Stimulated activated CD4-positive, alpha-beta T cell treated with anti-CD3 and anti-CD28 coated beads, Interleukin-2, amount 100 ng/mL, for 24 hours (primary cell): Measurements from ENCODE around the gene MRPS18B.

ENCODE experiments used
- DNase-seq, 2 donors: peaks; one replicate each; pipeline ENCODE4 v3.0.0-alpha.2; 2020

Gene MRPS18B

DNA sequence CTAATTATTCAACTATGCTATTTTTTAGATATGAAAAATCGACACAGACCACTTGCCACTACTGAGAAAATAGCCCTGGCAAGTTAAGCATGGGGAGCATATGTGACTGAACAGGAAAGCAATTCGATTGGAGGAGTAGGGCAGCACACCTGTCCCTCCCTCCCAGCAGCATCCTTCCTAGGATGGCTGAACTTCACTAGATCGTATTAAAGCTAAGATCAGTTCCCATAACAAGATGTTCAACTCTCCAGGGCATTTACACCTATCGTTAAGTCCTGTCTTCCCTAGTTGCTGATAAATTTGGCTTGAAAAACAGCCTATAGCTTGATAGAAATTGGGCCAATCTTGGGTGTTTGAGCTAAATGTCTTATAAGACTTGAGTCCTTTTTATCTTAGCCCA is 7.6 kb upstream of the MRPS18B start:
- DNase-seq: no peak

- DNase-seq: no peak
These were observed 6.3 kb upstream of the MRPS18B start for GRCh38 chr6:30611150-30611855.

- no peak for DNase-seq
These were observed 5.8 kb upstream of the MRPS18B start for GRCh38 chr6:30611856-30612194.

- DNase-seq: no peak
These were observed 5.4 kb upstream of the MRPS18B start for GRCh38 chr6:30612213-30612612.

DNA sequence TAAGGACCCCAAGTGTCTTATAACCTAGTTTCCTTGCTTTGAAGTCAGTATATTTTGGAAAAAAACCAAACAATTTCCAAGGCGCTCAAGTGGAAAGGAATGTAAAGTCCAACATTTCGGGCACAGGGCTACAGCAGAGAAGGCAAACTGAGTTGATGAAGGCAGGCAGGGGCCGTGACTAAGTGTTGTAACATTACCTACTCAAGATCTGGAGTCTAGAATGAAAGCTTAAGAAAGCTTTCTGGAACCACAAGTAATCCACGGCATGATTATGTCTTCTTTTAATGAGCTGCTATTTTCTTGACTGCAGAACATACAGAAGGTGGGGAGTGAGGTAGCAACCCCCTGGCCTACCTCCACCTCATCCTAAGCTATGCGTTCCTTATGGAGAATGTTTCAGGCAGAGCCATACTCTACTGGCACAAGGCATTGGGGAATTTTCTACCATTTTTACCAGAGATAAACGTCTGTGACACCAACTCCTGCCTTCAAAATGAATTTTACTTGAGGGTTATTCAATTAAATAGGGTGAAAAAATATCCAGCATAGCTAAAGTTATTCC is 4.9 kb upstream of the MRPS18B start:
- DNase-seq: no peak

- no peak for DNase-seq
These were observed 4.2 kb upstream of the MRPS18B start for GRCh38 chr6:30613251-30614043.

DNA sequence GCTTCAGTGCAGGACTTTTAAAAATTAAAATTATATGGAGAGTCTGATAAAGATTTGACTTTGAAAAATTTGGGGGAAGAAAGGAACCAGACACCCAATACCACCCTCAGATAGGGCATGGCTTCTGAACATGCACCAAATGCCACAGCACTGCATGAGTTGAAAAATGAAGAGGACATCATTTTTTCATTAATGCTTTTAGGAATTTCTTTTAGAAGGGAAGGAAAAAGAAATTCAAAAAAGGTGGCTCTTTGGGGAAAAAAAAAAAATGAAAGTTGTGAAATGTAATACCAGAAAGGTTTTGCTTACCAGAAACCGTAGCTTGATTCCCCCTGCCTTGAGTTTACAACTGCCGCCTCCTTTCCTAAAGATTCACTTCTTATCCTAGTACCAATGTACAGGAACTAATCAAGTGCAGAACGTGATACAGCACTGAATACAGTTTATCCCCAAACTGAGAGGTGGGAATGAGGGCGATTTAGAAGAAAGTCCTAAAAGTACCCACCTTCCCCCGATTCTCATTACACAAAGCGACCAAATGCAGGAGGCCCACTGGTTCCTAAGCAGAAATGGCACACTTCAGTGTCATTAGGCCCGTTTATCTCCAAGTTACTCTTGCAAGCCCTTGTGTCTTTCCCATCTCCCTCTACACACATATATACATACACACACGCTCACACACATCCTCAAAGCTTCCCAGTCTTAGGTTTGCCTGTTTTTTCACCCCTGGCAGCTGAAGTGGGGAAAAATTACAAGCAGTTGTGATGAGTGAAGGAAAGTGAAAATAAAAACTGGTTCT is 3.4 kb upstream of the MRPS18B start:
- no peak for DNase-seq

- DNase-seq: peak; percentile 71 to 86
These were observed 2.8 kb upstream of the MRPS18B start for GRCh38 chr6:30614843-30615218.

DNA sequence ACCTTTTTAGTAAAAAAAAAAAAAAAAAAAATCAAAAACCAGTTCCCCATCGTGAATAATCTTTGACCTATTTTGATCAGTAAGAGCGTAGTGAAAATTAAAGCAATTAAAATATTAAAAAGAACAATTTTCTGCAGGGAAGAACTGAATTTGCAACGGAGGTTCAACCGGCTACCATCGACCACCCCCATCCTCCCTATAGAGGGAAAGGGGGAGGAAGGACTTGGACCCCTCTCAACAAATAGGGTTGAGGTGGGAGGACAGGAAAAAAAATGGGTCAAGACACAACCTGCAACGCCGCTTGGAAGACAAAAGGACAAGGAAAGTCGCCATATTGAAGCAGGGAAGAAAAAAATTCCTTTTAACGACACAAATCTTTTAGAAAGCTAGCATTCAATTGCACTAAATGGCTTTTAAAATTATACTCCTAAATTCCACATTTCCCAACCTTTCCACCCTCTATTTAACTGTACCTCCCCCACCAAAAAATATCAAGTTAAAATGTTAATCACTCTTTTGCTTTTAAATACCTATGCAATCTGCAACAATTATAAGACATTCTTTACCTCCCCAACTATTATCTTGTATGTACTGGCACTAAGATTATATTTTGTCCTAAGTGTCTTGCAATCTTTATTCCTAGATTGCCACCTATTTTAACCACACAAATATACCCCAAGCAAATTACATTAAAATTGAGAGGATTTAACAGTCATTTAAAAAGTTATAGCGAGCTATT is 2.3 kb upstream of the MRPS18B start:
- peak; percentile 33 to 53 for DNase-seq

DNA sequence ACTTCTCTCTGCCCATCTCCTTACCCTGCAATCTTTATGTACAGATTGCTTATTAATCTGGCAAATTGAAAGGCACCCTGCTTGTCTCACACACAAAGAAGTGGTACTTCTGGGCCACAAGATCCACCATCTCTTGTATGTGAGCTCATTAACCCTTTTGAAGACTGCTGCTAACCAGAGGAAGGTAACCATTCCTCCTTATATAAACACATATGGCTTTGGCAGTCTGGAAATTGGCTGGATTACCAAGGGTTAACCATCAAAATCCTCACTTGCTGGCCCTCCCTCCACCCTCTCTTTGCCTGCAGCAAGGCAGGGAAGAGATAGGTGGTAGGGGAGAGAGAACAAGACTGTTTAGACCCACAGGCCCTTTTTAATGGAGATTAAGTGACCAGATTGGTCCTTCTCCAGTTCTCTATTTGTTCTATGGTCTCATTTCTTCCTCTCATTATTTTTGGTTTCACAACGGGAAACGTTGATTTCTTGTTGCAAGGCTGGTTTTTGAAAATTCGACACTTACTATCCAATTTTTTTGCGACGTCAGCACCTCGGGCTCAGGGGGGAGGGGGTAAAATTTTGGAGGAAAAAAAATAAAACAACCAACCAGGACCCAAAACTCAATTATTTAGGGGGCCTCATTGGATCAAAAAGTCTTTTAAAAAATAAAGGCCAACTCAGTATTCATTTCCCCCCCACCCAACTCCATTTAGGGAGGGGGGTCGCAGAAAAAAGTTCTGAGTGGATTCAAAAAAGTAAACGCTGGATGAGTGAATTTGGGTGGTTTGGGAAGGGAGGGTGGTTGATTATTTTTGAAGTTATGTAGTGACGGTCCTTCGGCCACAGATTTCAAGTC is 1.5 kb upstream of the MRPS18B start:
- DNase-seq: peak in 1 of 2 donors; percentile 50

DNA sequence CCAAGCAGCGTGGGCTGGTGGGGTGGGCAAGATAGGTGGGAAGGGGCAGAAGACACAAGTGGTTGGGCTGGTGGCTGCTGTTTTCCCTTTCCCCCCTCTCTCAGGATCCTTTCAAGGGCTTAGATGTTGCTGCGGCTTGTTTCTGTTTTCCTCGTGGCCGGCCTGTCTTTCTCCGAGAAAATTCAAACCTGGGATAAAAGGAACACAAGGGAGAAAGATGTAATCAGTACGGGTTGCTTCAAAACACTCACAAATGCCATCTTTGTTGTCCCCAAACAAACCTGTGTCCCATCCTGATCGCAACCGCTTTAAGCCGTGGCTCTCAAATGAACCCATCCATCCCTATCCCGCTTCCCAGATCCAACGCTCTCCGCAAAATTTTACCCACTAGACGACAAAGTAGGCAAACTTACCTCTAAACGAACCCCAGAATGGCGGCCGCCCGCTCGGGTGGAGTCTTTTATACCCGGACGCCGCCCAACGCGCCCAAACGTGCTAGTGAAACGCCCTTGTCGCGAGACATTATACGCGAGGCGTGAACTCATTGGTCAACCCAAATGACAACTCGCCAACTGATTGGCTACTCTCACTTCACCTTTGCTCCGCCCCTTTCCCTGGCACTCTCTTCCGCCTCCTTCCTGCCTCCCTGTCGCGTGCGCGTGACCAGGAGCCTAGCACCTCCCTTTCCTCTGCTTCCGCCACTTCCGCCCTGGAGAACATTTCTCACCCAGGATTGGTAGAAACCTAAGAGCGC is 652 bp upstream of the MRPS18B start, which contains the start of gene PPP1R10:
Gene PPP1R10, minus strand, starts transcription at position 433 of the 754 bp plus-strand sequence. CDS start 7,299 bp downstream, outside the sequence.
- peak; percentile 94 to 97 for DNase-seq

DNA sequence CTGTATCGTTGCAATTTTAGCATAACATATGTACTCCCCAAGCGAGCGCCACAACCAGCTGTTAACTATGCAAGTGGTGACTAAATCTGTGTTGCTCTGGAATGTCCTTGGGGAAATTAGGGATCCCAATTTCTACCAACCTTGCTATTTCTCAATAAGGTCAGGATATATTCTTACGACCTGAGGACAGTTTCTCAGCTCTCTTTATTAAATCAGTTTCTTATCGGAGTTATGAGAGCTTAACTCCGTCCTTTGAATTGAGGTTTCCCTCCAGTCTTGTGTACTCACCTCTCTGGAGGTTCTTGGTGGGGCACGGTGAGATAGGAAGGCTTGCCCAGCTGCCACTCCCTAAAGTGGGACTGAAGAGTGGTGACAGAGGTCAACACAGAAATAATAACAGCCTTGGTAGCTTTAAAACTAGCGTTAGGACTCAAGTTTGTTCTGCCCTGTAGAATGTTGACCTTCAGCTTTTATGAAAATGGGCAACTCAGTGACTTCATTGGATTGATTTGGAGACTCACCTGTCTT is 694 bp downstream of the MRPS18B start:
- no peak for DNase-seq

DNA sequence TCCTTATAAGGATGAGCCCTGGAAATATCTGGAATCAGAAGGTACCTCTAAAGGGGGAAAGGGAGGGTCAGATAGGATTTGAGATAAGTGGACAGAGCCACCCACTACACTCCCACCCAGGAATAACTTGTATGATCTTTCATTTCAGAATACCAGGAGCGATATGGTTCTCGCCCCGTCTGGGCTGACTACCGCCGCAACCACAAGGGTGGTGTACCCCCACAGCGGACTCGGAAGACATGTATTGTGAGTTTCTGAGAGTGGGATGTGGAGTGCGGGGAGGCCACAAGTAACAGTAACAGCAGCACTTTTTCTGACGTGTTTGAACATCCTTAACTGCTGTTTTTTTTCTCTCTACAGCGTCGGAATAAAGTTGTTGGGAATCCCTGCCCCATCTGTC is 1.9 kb downstream of the MRPS18B start:
- no peak for DNase-seq

DNA sequence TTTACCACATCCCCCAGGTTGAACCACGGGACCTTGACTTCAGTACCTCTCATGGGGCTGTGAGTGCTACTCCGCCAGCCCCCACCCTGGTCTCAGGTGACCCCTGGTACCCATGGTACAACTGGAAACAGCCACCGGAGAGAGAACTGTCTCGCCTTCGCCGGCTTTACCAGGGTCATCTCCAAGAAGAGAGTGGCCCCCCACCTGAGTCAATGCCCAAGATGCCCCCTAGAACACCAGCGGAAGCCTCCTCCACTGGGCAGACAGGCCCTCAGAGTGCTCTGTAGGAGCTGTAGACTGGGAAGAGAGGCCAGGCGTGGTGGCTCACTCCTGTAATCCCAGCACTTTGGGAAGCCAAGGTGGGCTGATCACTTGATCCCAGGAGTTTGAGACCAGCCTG is 7.9 kb downstream of the MRPS18B start:
- DNase-seq: no peak

GRCh38 chr6:30626484-30627366 is 9.1 kb downstream of the MRPS18B start, which contains the start of gene ATAT1:
TSS of gene ATAT1 (plus strand) at chr6:30626874.
- peak; percentile 89 to 91 for DNase-seq

DNA sequence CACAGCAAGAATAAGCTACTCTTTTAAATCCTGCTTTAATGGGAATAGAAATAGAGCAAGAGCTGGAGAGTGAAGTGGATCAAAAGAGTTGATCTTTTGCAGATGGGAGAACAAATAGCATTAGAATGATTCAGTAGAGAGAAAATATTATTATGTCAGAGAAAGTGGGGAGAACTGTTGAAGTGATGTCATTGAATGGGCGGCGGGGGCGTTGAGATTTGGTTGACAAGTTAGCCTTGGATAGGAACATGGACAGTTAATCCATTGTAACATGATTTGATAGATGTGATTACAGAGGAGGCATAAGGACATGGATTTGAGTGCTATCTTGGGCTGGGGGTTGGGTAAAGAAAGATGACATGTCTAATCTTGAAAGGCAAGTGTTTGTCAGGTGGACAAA is 18.2 kb downstream of the MRPS18B start:
- no peak for DNase-seq

- DNase-seq: no peak
These were observed 22.8 kb downstream of the MRPS18B start for GRCh38 chr6:30640481-30640880.

GRCh38 chr6:30641048-30641447 is 23.4 kb downstream of the MRPS18B start:
- DNase-seq: no peak

DNA sequence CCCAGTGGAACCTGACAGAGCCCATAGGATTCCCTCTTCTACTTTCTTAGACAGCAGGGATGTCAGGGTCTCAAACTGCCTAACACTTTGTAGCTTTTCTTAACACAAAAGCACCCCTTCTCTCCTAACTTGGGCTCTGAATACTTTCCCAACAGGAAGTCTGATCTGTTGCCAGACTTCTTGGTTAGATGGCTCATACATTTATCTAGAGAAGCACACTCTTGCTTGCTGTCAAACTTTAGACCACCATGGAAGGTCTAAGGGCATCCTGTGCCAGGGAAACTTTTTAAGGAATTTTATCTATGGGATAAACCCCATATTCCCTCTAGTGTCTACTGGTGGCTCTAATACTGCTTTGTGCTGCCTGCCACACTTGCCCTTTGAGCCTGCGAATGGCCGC is 26.0 kb downstream of the MRPS18B start:
- no peak for DNase-seq
